AG04449 (cell line): Measurements from ENCODE around the gene CD151.

ENCODE experiments used
- CTCF ChIA-PET: fragments of 350-600 bp; formaldehyde crosslinking; extraction: SDS; loops from one replicate; lab custom pipeline; 2021; ENCODE audit warnings: antibody characterized with exemption; lab: Yijun Ruan, JAX
- POLR2A ChIA-PET: fragments of 400-600, 350-600 bp; formaldehyde crosslinking; extraction: SDS; loops from one replicate; lab custom pipeline; 2020; ENCODE audit warnings: antibody characterized with exemption, inconsistent platforms; lab: Yijun Ruan, JAX
- DNase-seq: peaks from one replicate; pipeline ENCODE4 v3.0.0-alpha.2; 2010; ENCODE audit warnings: low read depth, low spot score
- H3K4me3 ChIP-seq: 2 replicates; pipeline ENCODE4 v1.5.1; 2011; ENCODE audit warnings: low read depth, mild to moderate bottlenecking, control low read depth, low read length
- TF ChIP-seq, protein P1 (sequence below): IDR thresholded peaks from one replicate; pipeline ENCODE4 v1.5.1; 2011; ENCODE audit warnings: mild to moderate bottlenecking, moderate library complexity, low read length, control low read depth, inconsistent platforms; ENCODE audit not compliant: insufficient read depth; ENCODE audit errors: missing control alignments

The CD151 gene

DNA sequence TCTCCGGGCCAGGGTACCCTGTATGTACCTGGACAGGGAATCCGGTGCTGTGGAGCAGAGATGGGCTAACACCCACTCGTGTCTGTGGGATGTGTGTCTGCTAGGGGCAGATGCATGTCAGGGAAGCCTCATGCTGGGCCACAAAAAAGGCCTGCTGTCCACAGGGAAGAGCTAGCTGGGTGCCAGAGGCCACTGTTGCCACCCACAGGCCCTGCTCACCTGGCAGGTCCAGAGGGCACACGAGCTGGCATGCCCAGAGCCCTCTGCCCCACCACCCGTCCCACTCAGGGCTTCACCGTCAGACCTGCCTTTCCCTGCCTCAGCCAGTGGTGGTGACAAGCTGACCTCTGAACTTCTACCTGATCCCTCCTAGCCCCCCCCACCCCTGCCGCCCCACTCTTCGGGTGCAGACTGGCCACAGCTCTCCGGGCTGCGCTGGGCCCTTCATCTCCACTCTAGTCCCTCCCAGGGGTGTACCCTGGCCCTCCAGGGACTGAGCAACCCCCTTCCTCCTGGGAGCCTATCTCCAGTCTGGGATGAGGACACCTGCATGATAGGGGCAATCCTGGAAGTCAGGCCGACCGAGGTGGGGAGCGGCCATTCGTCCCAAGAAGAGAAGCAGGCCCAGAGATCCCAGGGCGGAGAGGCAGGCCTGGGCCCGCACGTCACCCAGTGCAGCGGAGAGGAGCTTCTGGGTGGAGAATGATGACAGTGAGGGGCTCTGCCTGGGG lies 36.0 kb upstream of the CD151 start:
- ChIA-PET POLR2A (interaction anchor here (1.1 to 2.8 kb wide), 9 partner anchors 7 to 71 kb away, joined by 3 to 11 read pairs (median 6); partner anchors contain the start of genes GATD1, PNPLA2 and RPLP2), CTCF (interaction anchor here (0.9 to 1.5 kb wide), 6 partner anchors 9 to 35 kb away, joined by 3 to 6 read pairs (median 3); no protein-coding TSS in a partner anchor)
- TF ChIP-seq, protein P1, sequence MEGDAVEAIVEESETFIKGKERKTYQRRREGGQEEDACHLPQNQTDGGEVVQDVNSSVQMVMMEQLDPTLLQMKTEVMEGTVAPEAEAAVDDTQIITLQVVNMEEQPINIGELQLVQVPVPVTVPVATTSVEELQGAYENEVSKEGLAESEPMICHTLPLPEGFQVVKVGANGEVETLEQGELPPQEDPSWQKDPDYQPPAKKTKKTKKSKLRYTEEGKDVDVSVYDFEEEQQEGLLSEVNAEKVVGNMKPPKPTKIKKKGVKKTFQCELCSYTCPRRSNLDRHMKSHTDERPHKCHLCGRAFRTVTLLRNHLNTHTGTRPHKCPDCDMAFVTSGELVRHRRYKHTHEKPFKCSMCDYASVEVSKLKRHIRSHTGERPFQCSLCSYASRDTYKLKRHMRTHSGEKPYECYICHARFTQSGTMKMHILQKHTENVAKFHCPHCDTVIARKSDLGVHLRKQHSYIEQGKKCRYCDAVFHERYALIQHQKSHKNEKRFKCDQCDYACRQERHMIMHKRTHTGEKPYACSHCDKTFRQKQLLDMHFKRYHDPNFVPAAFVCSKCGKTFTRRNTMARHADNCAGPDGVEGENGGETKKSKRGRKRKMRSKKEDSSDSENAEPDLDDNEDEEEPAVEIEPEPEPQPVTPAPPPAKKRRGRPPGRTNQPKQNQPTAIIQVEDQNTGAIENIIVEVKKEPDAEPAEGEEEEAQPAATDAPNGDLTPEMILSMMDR: no peak
- peak overlapping the region; percentile 81 for H3K4me3 ChIP-seq
- DNase-seq: no peak

DNA sequence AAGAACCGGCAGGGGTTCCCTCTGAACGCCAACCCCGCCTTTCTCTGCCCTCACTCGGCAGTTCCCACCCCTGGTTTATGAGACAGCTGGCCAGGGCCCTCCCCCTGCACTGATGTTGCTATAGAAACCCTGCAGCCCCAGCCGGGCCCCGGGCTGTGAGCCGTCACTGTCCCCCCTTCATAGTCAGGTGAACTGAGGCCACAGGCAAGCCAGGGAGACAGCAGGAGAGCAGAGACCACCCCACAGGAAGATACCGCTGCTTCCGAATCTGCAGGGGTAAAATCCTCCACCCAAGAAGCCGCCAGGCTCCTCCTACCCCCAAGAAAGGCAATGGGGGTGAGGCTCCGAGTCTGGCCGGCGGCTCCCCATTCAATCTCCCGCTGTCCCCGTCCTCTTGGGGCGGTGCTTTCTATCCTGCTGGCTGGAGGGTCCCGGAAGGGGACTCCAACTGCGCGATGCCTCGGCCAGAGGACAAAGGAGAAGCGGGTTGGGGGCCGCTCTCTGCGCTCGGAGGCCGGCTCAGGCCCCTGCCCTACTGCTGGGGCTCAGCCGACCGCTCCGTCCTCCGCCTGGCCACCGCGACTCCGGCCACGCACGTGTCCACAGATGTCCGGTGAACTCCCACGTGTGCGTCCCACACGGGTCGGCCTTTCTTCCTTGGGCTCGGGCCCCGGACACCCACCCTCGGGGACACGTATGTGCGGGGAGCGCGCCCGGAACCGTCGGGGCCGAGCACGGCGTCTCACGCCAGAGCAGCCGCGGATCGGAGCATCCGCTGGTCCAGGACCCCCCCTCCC lies 35.3 kb upstream of the CD151 start:
- POLR2A ChIA-PET: interaction anchor here (1.1 to 1.4 kb wide), 4 partner anchors 12 to 71 kb away, joined by 3 to 7 read pairs (median 5); partner anchors contain the start of genes PNPLA2 and RPLP2
- TF ChIP-seq, protein P1: no peak
- DNase-seq: peak; percentile 51
- H3K4me3 ChIP-seq: peak overlapping the region; percentile 81
- CTCF ChIA-PET: interaction anchor here (0.9 to 1.5 kb wide), 4 partner anchors 8 to 19 kb away, joined by 3 to 4 read pairs (median 3); no protein-coding TSS in a partner anchor

DNA sequence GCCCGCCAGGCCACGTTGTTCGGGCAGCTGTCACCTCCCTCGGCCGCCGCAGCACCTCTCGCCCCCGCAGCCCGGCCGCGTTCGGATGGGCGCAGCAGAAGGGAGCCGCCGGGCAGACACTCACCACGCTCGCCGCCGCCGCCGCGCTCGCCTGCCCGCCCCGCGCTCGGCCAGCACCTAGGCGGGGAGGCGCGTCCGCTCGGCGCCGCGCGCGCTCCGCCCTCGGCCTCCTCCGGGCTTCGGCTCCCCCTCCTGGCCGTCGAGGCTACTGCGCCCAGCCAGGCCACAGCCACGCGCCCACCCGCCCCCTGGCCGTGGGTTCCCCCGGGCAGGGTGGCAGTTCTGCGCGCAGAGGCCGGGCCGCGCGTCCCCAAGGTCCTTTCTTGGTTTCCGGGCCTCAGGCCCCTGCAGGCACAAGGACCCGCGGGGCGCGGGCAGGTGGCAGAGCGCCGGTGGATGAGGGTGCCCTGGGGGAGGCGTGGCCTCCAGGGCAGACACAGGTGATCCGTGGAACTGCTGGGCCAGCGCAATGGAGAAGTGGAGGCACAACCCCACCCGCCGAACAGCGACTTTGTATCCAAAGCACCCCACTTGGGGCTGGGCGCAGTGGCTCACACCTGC lies 34.5 kb upstream of the CD151 start, which contains the start of gene SLC25A22:
Gene SLC25A22, minus strand, starts transcription at position 189 of the 621 bp plus-strand sequence. CDS start 3,275 bp downstream, outside the sequence.
- no peak for DNase-seq
- POLR2A ChIA-PET: interaction anchor here (1.3 kb wide), 1 partner anchor 21 kb away, joined by 6 read pairs; the partner anchor contains the start of gene PNPLA2
- TF ChIP-seq, protein P1: peak; percentile 81
- CTCF ChIA-PET: interaction anchor here (0.7 to 1.7 kb wide), 10 partner anchors 8 to 136 kb away, joined by 3 to 6 read pairs (median 3); partner anchors contain the start of gene GATD1
- H3K4me3 ChIP-seq: peak within 1 kb of the TSS; percentile 81

DNA sequence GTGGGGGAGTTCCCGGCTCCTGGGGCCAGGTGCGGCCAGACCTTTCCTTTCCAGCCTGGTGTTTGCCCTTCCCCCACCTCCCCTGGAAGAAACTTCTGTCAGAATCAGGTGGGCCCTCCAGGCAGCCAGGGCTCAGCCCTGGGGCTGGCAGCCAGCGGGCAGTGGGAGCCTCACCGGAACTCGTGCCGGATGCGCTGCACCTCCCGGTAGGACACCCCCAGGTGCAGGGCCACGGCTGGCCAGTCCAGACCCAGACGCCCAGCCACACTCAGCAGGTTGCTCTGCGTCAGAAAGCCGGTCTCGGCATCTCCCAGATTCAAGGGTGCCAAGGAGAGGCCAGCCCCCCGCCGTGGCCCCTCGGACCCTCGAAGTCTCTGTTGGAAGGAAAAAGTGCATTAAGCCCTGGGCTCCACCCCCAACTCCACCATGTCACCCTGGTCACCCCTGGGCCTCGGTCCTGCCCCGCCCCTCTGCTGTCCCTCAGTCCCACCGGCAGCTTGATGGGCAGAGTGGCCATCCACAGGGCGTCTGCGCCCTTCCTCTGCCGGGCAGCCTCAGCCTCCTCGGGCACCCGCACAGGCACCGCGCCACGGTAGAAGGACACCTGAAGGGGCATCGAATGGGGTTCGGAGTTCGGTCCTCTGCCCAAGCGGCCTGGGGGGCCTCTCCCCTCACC lies 33.0 kb upstream of the CD151 start:
- POLR2A ChIA-PET: no interaction called here
- CTCF ChIA-PET: interaction anchor here (0.9 to 1.7 kb wide), 3 partner anchors 16 to 138 kb away, joined by 4 to 6 read pairs (median 4); no protein-coding TSS in a partner anchor
- no peak for DNase-seq

DNA sequence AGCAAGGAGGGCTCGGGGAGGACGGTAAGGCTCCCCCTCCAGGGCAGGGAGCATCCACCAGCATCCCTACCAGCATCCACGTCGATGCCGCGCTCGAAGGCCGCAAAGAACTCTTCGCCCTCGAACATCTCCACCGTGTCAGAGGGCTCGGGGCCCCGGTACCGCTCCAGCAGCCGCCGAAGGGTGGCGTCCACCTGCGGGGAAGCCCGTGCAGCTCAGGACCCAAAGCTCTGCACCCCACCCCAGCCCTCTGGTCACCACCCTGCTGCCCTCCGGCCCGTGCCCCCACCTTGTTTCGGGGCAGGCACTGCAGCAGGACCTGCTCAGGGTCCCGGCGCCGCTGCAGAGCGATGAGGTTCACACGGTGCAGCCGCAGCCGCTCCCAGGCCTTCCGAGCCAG lies 32.3 kb upstream of the CD151 start:
- no peak overlapping the region for H3K4me3 ChIP-seq
- ChIA-PET CTCF (interaction anchor here (0.8 to 1.0 kb wide), 2 partner anchors 18 to 19 kb away, joined by 3 read pairs; partner anchors contain the start of gene PNPLA2), POLR2A (no interaction called here)
- TF ChIP-seq, protein P1: no peak
- no peak for DNase-seq

More for the DNA sequence above, 33.0 kb upstream of the CD151 start:
- no peak overlapping the region for H3K4me3 ChIP-seq
- TF ChIP-seq, protein P1: no peak
